GM12878 (cell line): ENCODE results near the gene HASPIN. TPM values are rescaled to one million over a fixed set of nuclear protein-coding genes. Genes with fewer than 3 reads are reported as not detected.

Experiments used
- ATAC-seq: fragments of 200-7000 bp; cut with Tn5 transposase; 3 replicates; pipeline ENCODE4 v1.9.1; 2020; ENCODE audit warnings: mild to moderate bottlenecking, moderate library complexity
- BruUV-seq: library from RNA; stranded (reverse); fragments of 400-500 nt; replicated peaks from 2 replicates; lab custom pipeline; 2021; lab: Mats Ljungman, UMichigan
- CTCF ChIA-PET: fragments of 300-600 bp; sonication (Branson Sonifier 250); formaldehyde crosslinking; extraction: SDS; loops from one replicate; lab custom pipeline; 2021; ENCODE audit warnings: inconsistent platforms; lab: Yijun Ruan, JAX
- POLR2A ChIA-PET: fragments of 350-600 bp; formaldehyde crosslinking; extraction: SDS; loops from one replicate; lab custom pipeline; 2021; ENCODE audit warnings: inconsistent platforms; lab: Charles Lee
- RAD21 ChIA-PET: fragments of 300-600 bp; sonication (Branson Sonifier 250); formaldehyde crosslinking; loops from one replicate; lab custom pipeline; 2023; ENCODE audit warnings: antibody characterized with exemption; ENCODE audit not compliant: unreplicated experiment; lab: Charles Lee
- SMC1A ChIA-PET: fragments of 300-600 bp; sonication (Branson Sonifier 250); formaldehyde crosslinking; loops from one replicate; lab custom pipeline; 2023; ENCODE audit not compliant: unreplicated experiment, uncharacterized antibody; lab: Charles Lee
- DNase-seq: peaks from one replicate; pipeline ENCODE4 v3.0.0-alpha.2; 2011; ENCODE audit warnings: low read depth, low spot score
- FAIRE-seq: peaks from 3 replicates; lab custom pipeline; 2011; peaks lifted over from hg19 to GRCh38; lab: Jason Lieb, UNC
- H2AFZ ChIP-seq: 2 replicates; pipeline ENCODE4 v1.6.0; 2011; ENCODE audit warnings: low read depth, low read length, control low read depth; ENCODE audit not compliant: control insufficient read depth
- H3K27ac ChIP-seq: 2 replicates; pipeline ENCODE4 v1.5.1; 2011; ENCODE audit warnings: control low read depth; ENCODE audit not compliant: control insufficient read depth, insufficient read depth
- H3K27me3 ChIP-seq, 2 experiments: replicated peaks in 1 of 2; 2 replicates each; pipeline versions ENCODE4 v1.6.0 to v1.6.1; 2011; ENCODE audit warnings: low read length in 1 of 2; ENCODE audit not compliant: control insufficient read depth in 2 of 2, insufficient read depth in 2 of 2
- H3K36me3 ChIP-seq, 2 experiments: 2 replicates each; pipeline ENCODE4 v1.5.1; 2011; ENCODE audit warnings: low read length in 1 of 2; ENCODE audit not compliant: control insufficient read depth in 2 of 2, insufficient read depth in 2 of 2
- H3K4me1 ChIP-seq: 2 replicates; pipeline ENCODE4 v1.6.1; 2011; ENCODE audit warnings: mild to moderate bottlenecking, low read length, moderate library complexity, mixed read lengths; ENCODE audit not compliant: control insufficient read depth, insufficient read depth
- H3K4me2 ChIP-seq: 2 replicates; pipeline ENCODE4 v1.6.0; 2011; ENCODE audit warnings: control low read depth; ENCODE audit not compliant: control insufficient read depth, insufficient read depth
- H3K4me3 ChIP-seq: fragments of 200-600 bp; sonication (generic); 2 replicates; pipeline ENCODE4 v1.5.1; 2016
- H3K79me2 ChIP-seq: 2 replicates; pipeline ENCODE4 v1.6.0; 2011; ENCODE audit warnings: low read length; ENCODE audit not compliant: control insufficient read depth, insufficient read depth
- H3K9ac ChIP-seq: 2 replicates; pipeline ENCODE4 v1.8.0; 2011; ENCODE audit warnings: low read length, control low read depth, mixed read lengths; ENCODE audit not compliant: control insufficient read depth, insufficient read depth
- H3K9me3 ChIP-seq: replicated peaks from 3 replicates; pipeline ENCODE4 v1.5.1; 2011; ENCODE audit warnings: mild to moderate bottlenecking, low read length; ENCODE audit not compliant: control insufficient read depth, insufficient read depth
- H4K20me1 ChIP-seq: 2 replicates; pipeline ENCODE4 v1.6.0; 2011; ENCODE audit not compliant: control insufficient read depth, insufficient read depth
- ATF7 ChIP-seq: fragments of 450-650 bp; IDR thresholded peaks from 2 replicates; pipeline ENCODE4 v1.6.1; 2016; ENCODE audit warnings: low read depth, mild to moderate bottlenecking
- ESRRA ChIP-seq: IDR thresholded peaks from 2 replicates; pipeline ENCODE4 v1.6.1; 2012; ENCODE audit warnings: mild to moderate bottlenecking, low read length, improper control_type of control experiment
- MYC ChIP-seq: IDR thresholded peaks from 2 replicates; pipeline ENCODE4 v1.6.1; 2011; ENCODE audit warnings: mild to moderate bottlenecking, low read length, moderate library complexity, inconsistent platforms; ENCODE audit not compliant: insufficient read depth, insufficient replicate concordance, insufficient read length, severe bottlenecking
- POU2F2 ChIP-seq: IDR thresholded peaks from 3 replicates; pipeline ENCODE4 v1.6.1; 2011; ENCODE audit warnings: low read depth, mild to moderate bottlenecking, low read length, borderline replicate concordance
- SIN3A ChIP-seq: IDR thresholded peaks from 2 replicates; pipeline ENCODE4 v1.6.1; 2012; ENCODE audit warnings: low read depth, low read length, improper control_type of control experiment
- TCF7 ChIP-seq: IDR thresholded peaks from 2 replicates; pipeline ENCODE4 v1.6.1; 2014; ENCODE audit warnings: antibody characterized with exemption, borderline replicate concordance
- WGBS: methylation state at CpG from one replicate; pipeline ENCODE4 v1.1.6; 2016; ENCODE audit warnings: low lambda C conversion rate; ENCODE audit not compliant: insufficient replicate concordance, insufficient coverage; ENCODE audit errors: missing lambda C conversion rate; 5-methylcytosine and 5-hydroxymethylcytosine counted together
- in situ Hi-C: fragments of 300-500 bp; cut with MboI; formaldehyde crosslinking; loops from 9 replicates; pipeline ENCODE4 v1.14.3; 2018; ENCODE audit warnings: mixed read lengths
- intact Hi-C: fragments of 100-400 bp; cut with micrococcal nuclease; formaldehyde crosslinking; loops from one replicate; pipeline ENCODE4 v1.14.2; 2022; ENCODE audit not compliant: unreplicated experiment
- polyA plus RNA-seq, 11 experiments: library from polyadenylated mRNA; depleted of rRNA in 4 of 11; unstranded in 6 of 11; stranded (reverse) in 5 of 11; fragments of >200 nt; fragmentation: Nextera tagmentation in 4 of 11; fragmentation: Illumina TruSeq in 1 of 11; extraction: Ambion mirVana in 4 of 11; extraction: Trizol in 1 of 11; gene quantifications; 1 replicate in 1 of 11; 2 replicates in 10 of 11; pipeline versions ENCODE4 v1.2.1 to v1.2.3, GENCODE V29; 2011 to 2016; ENCODE audit warnings: inconsistent platforms in 2 of 11, missing spikeins in 2 of 11, low read depth in 1 of 11
- total RNA-seq, 4 experiments: library from RNA; depleted of rRNA in 3 of 4; stranded (reverse); fragments of >200 nt in 3 of 4; fragmentation: Illumina TruSeq in 1 of 4; extraction: Trizol in 1 of 4; gene quantifications; 2 replicates each; pipeline versions ENCODE4 v1.2.1 to v1.2.3, GENCODE V29; 2013 to 2021
- TF ChIP-seq, protein P1 (sequence below): fragments of 450-650 bp; IDR thresholded peaks from 2 replicates; pipeline ENCODE4 v1.6.1; 2018; ENCODE audit warnings: borderline replicate concordance, mild to moderate bottlenecking; ENCODE audit not compliant: partially characterized antibody

Gene HASPIN
- total and polyA plus RNA-seq, 10 of the 15 experiments (the other 5 are each of a cell fraction or from before 2014, with no cell fraction given), result 0.80 to 18.0 (median 10.1) TPM

DNA sequence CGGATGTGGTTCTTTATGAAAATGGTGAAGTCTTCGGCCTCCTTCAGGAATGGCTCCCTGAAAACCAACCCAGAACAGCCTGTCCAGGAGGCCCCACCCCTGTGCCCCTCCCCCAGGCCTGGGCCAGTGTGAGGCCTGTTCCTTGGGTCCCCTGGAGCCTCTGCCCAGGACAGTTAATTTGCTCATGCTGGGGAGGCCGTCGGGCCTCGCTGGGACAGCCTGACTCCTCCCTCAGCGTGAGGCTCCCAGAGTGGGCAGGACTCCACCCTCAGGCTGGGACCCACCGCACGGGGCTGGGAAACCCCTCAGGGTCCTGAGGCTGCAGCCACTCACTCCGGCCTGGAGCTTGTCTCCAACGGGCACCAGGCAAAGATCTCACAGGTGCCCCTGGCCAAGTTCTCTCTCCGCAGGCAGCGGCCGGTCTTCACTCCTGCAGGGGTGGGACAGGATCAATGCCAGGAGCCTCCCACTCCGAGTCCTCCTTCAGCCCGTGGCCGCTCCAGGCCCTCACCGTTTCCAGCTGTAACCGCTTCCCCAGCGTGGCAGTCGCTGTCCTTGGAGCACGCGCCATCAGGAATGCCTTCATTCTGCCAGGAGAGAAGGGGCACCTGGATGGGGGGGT lies 33.5 kb upstream of the HASPIN start:
- POLR2A ChIA-PET, result no interaction called here

More for the DNA sequence above, 33.5 kb upstream of the HASPIN start:
- no peaks in the 10 kb centered on the region for H3K9me3 ChIP-seq
- TF ChIP-seq ATF7 (no peak), TCF7 (no peak), SIN3A (no peak), POU2F2 (no peak), ESRRA (no peak), MYC (no peak)
- TF ChIP-seq, protein P1, sequence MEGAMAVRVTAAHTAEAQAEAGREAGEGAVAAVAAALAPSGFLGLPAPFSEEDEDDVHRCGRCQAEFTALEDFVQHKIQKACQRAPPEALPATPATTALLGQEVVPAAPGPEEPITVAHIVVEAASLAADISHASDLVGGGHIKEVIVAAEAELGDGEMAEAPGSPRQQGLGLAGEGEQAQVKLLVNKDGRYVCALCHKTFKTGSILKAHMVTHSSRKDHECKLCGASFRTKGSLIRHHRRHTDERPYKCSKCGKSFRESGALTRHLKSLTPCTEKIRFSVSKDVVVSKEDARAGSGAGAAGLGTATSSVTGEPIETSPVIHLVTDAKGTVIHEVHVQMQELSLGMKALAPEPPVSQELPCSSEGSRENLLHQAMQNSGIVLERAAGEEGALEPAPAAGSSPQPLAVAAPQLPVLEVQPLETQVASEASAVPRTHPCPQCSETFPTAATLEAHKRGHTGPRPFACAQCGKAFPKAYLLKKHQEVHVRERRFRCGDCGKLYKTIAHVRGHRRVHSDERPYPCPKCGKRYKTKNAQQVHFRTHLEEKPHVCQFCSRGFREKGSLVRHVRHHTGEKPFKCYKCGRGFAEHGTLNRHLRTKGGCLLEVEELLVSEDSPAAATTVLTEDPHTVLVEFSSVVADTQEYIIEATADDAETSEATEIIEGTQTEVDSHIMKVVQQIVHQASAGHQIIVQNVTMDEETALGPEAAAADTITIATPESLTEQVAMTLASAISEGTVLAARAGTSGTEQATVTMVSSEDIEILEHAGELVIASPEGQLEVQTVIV, result no peak
- no peak overlapping the region for H2AFZ ChIP-seq
- H3K27me3 ChIP-seq, result no peaks in the 10 kb centered on the region
- in situ Hi-C loops (no loop called here), intact Hi-C loops (loop anchor here (5.0 kb wide), 1 partner anchor 37 kb away; no protein-coding TSS in a partner anchor)
- ChIA-PET CTCF (interaction anchor here (1.4 kb wide), 1 partner anchor 48 kb away, joined by 3 read pairs; no protein-coding TSS in a partner anchor), SMC1A (interaction anchor here (1.0 kb wide), 1 partner anchor 20 kb away, joined by 4 read pairs; no protein-coding TSS in a partner anchor), RAD21 (no interaction called here)
- H3K27ac ChIP-seq, result no peak overlapping the region
- H3K9ac ChIP-seq, result no peak overlapping the region
- DNase-seq (no peak), FAIRE-seq (no peak), ATAC-seq (no peak)
- H3K79me2 ChIP-seq, result peaks cover 11% of the 10 kb centered on the region
- 87% methylated on average over 22 of the region's 22 CpGs for WGBS
- no peak overlapping the region for H3K4me2 ChIP-seq
- BruUV-seq, result no TSS peak
- no peaks in the 10 kb centered on the region; a peak in 1 of 4 replicates for H3K36me3 ChIP-seq
- no peak overlapping the region for H3K4me3 ChIP-seq
- H3K4me1 ChIP-seq, result peaks cover 21% of the 10 kb centered on the region
- no peaks in the 10 kb centered on the region for H4K20me1 ChIP-seq
